ENCODE data around the gene CEP104. TPM values are rescaled to one million over a fixed set of nuclear protein-coding genes. Genes with fewer than 3 reads are reported as not detected.
A peak's percentile ranks its signal among the peaks of the same experiment; 100 is the strongest.
"Not testable (repeated sequence)": the region's sequence is repeated elsewhere in the genome, so short reads cannot be mapped to it uniquely, and the experiment has no call there.

The CEP104 gene
- total RNA-seq, 1 donor from 2014 or later, result 27.8 TPM

DNA sequence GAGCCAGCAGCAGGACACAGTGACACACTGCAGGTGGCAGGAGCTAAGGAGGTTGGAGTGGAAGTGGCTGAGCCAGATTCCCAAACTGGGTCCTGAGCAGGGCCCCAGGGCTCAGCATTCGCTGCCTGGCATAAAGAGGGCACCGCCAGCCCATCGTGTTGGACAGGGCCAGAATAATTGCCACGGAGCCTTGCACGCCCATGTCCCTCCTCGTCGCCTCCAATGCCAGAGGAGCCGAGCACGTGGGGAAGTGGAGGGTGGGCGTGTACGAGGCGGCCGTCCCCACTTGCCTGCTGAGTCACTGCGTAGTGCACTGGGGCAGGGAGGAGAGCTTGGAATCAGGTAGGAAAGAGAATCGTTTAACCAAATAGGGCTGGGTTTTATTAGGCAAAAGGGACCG lies 34.6 kb downstream of the CEP104 start:
- peak; percentile 39 for ATAC-seq

DNA sequence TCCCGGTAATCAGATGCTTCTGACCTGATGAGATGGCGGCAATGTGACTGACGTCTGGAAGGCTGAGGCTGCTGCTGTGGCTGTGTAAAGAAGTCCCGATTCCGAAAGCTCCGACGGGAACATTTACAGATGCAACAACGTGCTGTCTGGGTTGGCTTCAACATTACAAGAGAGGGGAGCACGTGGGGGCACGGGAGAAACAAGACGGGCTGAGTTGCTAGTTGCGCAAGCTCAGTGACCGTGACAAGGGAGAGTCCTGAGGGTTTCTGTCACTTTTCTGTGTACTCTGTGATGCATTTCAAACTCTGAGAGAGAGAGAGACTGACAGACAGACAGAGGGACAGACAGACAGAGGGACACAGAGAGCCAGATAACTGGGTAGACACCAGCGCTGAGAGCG lies 35.1 kb downstream of the CEP104 start:
- no peak for ATAC-seq

DNA sequence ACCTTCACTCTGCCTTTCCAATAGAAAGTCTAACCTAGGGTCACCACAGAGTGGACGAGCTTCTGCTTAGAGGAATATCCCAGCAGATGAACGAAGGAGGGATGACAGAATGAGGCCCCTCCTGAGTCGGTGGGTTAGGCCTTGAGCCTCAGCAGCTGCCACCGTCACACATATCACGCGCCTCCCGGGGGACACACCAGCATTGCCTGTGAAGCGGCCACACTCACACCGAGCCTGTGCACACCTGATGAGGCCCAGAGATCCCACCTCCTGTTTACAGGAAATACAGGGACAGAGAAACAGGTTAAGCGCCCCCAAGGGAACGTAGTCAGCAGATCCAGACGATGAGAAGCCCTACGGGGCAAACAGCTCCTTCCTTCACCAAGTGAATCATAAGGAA lies 35.6 kb downstream of the CEP104 start:
- ATAC-seq, result no peak

DNA sequence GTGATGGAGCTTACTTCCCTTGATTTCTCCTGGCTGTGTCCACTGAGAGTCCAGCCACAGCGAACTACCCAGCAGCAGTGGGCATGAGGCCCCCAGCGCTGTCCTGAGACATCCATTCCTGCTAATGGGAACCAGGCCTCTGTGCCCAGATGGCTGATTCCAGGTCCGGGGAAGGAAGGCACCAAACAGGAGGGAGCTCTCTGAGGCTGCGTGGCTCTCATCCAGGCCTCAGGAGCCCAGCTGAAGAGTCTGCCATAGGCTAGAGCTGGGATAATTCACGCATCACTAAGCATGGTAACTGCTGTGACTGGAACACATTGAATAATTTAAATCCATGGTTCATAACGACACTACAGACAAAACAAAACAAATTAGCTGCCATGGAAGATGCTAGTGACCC lies 36.0 kb downstream of the CEP104 start:
- ATAC-seq, result no peak

DNA sequence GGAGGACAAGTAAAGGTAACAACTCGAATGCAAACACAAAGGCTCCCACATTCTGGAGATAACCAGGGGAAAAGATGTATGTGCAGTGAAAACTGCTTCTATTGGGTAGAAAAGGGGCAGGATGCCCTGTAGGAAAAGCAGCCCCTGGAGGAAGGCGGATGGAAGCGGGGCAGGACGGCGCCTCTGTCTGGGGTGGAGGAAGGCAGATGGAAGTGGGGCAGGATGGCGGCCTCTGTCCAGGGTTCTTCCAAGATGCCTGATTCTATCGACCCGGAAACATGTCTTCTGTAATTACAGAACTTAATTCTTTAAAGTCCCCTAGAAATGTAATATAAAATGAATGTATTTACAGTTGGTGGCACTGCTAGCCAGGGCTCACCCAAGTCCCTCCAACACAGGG lies 36.7 kb downstream of the CEP104 start:
- no peak for ATAC-seq

DNA sequence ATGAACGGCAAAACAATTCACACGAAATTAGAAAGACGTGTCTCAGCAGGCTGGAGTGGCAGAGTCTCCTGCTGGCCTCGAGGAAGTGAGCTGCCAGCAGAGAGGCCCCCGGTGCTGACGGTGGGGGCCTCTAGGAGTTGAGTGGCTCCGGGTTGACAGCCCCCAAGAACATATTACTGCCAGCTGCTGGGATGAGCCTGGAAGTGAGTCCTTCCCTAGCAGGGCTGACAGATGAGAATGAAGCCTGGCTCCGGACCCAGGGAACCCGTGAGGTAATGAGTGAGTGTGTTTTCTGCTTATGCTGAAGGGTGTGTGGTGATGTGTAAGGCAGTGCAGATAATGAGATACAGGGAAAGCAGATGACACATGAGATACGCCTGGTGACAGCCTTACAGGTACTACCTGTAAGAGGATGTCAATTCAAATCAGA lies 37.2 kb downstream of the CEP104 start:
- no peak for ATAC-seq

DNA sequence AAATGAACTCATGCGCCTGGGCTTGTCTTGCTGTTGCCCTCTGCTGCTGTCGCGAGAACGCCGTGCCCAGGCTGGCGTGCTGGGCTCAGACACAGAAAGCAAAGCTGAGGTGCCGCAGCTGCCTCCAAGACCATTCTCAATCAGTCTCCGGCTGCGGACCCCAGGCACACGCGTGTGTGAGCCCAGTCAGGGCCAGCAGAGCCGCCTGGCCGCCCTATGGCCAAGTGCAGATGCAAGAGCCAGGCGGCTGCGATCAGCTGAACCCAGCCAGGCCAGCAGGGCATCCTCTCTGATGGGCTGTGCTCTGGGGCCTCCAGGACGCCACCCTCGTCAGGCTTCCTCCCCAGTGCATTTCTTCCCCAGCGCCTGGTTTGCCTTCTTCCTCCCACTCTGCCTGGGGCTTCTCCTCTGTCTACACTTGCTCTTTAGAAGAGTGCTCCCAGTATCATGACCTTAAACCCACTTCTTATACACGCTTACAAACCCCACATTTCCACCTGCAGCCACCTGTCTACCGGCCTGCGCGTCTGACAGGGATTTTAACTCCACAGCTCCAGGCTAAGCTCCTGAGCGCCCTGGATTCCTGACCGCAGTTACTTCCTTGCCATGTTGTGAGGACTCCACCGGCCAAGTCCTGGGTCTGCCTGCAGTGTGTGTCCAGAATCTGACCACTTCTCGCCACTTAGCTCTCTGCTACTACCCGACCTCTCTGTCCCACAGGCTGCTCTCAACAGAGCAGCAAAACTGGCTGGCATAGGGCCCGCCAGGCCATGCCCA lies 39.0 kb downstream of the CEP104 start:
- no peak for ATAC-seq

DNA sequence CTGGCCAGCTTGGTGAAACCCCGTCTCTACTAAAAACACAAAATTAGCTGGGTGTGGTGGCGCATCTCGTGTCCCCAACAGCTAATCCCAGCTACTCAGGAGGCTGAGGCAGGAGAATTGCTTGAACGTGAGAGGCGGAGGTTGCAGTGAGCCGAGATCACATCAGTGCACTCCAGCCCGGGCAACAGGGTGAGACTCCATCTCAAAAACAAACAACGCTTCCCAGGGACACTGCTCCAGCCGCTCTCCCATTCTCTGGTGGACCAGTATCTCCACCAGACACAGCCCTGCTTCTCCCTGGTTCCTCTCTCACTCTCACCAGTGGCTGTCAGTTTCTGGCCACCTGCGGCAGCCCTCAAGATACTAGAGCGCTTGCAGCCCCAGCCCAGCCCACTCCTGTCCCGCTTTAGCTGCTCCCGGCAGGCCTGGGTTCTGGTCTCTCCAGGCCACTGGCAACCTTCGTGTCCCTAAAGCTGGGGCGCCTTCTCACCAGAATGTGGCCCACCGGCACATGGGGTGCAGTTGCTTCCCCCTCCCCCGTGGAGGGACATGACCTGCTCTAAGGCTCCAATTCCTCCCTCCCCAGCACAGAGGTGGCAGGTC lies 39.8 kb downstream of the CEP104 start:
- ATAC-seq, result no peak

DNA sequence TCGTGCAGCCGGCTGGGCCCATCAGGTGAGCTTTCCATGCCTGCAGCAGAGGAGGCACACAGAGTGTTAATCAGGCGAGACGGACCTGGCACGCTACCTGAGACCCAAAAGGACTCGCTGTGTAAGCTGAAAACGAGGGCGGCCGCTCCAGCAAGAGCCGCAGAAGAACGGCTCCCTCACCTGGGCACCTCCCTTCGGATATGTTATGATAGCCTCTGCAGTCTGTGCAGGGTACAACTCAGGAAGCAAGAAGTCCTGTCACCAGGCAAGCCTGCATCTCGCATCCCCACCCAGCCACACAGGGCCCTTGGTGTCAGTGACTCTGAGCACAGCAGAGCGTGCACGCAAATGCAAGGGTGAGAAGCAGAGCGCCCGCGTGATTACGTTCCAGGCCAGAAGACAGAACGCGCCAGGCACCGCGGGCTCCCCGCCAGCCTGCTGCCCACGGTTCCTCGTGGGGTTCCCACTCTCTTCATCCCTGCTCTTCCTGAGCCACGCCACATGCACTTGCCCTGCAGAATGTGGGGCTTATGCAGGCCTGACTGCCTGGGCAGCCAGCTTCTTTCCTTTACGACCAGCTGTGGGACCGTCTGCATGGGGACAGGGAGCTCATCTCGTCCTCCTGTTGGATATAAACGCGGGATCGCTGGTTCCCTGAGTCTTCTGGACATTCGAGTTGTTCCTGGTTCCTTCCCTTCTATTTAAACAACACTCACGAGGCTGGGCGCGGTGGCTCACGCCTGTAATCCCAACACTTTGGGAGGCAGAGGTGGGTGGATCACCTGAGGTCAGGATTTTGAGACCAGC lies 40.5 kb downstream of the CEP104 start:
- ATAC-seq, result no peak

DNA sequence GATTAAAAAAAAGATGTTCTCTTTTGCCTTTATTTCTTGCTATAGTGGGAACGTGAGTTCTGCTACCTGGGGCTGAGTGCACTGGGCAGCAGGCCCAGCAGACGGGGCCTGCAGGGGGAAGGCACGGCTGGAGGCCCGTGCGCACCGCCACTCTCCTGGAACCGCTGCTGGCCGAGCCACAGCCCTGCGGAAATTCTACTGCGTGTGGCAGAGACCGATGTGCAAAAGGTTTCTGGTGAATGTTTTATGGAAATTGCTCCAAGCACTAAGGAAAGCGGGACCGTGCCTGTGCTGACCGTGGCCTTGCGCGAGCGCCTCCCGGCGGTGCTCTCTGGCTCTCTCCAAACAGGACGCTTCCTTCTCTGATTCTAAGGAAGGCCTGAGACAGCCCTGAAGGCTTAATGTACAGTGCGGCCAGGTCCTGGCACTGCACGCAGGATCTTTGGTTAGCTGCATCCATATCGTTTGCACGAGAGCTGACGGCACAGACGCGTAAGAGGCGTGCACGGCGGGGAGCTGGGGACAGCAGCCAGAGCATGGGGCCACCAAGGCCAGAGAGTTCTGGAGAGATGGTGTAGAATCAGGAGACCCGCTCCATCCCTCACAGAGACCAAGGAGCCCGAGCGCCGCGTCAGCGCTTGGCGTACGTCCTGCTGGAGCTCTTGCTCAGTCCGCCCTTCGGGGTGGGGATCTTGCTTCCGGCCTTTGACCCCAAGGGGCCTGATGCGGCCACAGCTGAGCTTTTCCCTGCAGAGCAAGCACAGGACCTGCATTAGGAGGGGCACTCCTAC lies 42.0 kb downstream of the CEP104 start:
- ATAC-seq, result peak; percentile 15

DNA sequence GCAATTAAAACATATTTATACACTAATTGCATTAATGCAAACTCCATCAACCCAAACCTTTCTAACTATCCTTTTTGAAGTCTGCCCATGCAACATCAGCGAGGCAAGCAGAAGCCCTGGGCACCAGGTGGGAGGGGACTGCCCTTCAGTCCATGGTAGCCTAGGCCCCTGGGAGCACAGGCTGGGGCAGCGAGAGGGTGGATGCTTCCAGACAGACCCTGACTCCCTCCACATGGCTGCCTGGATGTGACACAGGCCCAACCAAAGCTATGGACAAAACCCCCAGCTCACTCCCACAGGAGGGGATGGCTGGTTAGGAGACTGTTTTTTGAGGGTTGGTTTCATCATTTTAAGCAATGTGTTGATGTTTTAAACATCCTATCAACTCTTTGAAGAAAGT lies 42.9 kb downstream of the CEP104 start:
- no peak for ATAC-seq

DNA sequence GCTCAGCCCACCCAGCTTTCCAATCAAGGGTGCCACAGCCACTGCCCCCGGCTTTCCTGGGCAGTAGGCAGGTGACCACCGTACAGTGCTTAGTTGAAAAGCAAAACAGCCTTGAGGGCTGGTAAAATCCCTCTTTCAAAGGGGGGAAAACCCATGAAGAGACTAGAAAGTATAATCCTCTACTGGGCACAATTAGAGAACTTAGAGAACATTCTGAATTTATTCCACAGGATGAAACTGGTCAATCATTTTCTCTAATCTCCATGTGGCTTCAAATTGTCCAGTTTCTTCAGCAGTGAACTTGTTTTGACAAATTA lies 45.5 kb downstream of the CEP104 start:
- no peak for ATAC-seq

DNA sequence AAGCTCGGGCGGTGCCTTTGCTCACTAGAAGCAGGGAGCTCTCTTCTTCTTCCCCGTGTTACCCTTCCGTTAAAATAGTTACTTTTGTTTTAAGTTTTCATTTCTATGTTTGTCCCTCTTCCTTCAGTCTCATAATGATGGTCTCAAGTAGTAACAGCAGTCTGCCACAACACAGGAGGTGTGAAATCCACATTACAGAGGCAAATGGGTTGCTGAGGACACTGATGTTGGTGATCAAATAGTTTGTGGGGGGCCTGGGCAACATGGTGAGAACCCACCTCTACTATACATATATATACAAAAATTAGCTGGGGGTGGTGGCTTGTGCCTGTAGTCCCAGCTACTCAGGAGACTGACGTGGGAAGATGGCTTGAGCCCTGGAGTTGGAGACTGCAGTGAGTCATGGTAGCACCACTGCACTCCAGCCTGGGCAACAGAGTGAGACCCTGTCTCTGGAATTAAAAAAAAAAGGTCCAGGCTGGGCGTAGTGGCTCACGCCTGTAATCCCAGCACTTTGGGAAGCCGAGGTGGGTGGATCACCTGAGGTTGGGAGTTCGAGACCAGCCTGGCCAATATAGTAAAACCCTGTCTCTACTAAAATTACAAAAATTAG lies 46.8 kb downstream of the CEP104 start:
- not testable (repeated sequence) for ATAC-seq

DNA sequence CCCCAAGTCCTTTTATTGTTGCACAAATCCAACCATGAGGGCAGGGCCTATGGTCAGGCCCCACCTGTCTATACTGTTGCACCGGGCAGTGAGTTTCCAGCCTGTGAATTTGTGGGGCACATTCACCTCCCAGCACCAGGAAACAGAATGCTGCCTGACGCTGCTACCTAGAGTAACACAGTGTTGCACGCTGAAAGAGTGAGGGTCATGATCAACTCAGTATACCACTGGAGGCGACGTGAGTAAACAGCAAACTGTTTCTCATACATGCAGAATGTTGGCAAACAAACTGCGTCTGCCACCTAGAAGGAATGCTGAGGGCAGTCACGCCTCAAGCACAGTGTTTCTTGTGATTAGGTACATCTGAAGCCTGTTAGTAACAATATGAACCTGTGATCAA lies 47.3 kb downstream of the CEP104 start:
- no peak for ATAC-seq

DNA sequence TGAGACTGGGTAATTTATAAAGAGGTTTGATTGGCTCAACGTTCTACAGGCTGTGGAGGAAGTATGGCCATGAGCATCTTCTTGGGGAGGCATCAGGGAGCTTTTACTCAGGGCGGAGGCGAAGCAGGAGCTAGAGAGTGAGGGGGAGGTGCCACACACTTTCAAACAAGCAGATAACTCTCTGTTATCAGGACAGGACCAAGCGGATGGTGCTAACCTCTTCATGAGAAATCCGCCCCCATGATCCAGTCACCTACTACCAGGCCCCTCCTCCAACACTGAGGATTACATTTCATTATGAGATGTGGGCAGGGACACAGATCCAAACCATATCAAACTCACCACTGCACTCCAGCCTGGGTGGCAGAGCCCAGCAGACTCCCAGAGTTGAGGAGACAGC lies 49.2 kb downstream of the CEP104 start:
- no peak for ATAC-seq

DNA sequence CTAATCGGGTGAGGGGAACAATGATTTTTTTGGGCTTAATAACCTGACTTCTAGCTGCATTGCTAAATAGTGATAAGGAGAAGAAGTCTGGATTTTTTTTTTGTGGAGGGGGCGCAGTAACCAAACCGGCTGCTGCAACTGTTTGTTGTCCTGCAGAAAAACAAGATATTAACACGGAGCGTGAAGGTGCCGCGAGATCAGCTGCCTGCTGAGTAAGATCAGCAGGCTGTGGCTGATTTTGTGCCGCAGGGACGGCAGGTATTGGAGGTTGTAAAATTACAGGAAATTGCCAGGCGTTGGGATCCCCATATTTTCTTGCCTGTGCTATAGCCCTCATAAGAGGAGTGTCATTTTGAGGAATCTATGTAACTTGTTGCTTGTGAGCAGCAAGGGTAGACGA lies 52.0 kb downstream of the CEP104 start:
- no peak for ATAC-seq

DNA sequence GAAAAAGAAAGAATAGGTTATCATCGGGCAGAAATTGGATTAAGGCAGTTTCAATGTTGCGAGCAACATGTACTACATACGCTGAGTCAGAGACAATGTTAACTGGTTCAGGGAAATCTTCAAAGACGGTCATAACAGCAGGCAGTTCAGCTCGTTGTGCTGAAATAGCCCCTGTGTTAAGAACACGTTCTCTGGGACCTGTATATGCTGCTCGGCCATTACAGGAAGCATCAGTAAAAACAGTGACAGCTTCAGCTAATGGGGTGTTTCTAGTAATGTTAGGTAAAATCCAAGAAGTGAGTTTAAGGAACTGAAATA lies 52.4 kb downstream of the CEP104 start:
- ATAC-seq, result peak; percentile 54

DNA sequence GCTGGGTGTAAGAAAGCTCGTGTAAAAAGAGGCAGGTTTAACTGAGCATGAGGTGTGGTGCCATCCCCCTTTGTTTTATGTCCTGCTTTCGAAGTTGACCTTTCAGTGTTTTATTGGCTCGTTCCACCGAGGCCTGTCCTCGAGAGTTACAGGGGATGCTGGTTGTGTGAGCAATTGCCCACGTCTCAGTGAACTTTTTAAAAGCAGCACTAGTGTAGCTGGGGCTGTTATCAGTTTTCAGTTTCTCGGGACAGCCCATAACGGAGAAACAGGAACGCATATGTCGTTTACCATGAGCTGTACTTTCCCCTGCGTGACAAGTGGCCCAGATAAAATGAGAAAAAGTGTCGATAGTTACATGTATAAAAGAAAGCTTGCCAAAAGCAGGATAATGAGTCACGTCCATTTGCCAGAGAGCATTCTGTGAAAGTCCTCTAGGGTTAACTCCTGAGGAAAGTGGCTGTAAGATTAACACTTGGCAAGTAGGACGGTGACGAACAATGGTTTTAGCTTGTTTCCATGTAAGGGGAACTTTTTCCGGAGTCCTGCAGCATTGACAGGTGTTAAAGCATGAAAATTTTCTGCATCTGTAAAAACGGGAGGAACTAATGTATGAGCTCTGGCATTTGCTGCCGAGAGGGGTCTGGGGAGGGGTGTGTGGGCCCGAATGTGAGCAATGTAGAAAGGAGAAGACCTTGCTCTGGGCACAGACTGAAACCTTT lies 52.9 kb downstream of the CEP104 start:
- ATAC-seq, result no peak

DNA sequence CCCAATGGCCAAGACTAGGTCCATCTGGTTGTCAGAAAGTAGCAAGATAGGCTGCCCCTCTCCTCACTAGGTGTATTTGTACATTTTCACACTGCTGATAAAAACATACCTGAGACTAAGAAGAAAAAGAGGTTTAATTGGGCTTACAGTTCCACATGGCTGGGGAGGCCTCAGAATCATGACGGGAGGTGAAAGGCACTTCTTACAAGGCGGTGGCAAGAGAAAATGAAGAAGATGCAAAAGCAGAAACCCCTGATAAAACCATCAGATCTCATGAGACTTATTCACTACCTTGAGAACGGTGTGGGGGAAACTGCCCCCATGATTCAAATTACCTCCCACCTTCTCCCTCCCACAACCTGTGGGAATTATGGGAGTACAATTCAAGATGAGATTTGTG lies 56.2 kb downstream of the CEP104 start:
- not testable (repeated sequence) for ATAC-seq

DNA sequence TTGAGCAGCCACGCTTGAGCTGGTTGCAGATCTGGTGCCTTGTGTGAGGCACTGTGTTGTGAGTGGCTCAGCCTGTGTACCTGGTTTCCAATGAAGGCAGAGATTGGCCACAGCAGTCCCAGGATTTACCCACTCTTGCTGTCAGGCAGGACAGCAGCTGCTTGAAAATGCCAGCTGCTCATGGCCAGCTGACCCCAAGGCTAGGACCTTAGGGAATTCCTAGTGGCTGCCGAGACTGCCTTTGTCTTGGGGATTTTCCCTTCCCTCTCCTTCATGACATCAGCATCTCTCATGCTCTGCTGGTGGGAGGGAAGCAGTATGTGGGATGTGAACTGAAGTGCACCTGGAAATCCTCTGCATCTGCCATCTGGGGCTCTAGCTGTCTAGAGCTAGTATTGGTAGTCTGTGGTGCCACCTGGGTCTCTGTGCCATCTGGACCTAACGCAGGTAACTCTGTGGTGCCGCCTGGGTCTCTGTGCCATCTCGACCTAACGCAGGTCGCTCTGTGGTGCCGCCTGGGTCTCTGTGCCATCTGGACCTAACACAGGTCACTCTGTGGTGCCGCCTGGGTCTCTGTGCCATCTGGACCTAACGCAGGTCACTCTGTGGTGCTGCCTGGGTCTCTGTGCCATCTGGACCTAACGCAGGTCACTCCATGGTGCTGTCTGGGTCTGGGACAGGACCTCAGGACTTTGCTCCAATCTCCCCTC lies 56.9 kb downstream of the CEP104 start:
- ATAC-seq, result no peak
